ENCODE data around the gene ZNF695. TPM values are rescaled to one million over a fixed set of nuclear protein-coding genes. Genes with fewer than 3 reads are reported as not detected.
A peak's percentile ranks its signal among the peaks of the same experiment; 100 is the strongest.

The ZNF695 gene
- total RNA-seq, 2 donors from 2014 or later: 0.33 to 1.2 TPM

- no peak for ATAC-seq
- Mint-ChIP-seq H3K4me3 (no peak overlapping the region), H3K36me3 (peaks cover 58% of the 10 kb centered on the region), H3K27me3 (no peaks in the 10 kb centered on the region), H3K4me1 (ENCODE audit: low read depth in 2 of 2) (no peaks in the 10 kb centered on the region), H3K27ac (no peak overlapping the region), H3K9me3 (peaks cover 27% of the 10 kb centered on the region)
- no peak for DNase-seq (ENCODE audit: low spot score)
Observed at GRCh38 chr1:246987083-246987690, 20.7 kb downstream of the ZNF695 start.

- H3K27ac Mint-ChIP-seq: no peak overlapping the region
- no peak for ATAC-seq
- no peak for DNase-seq (ENCODE audit: low spot score)
- H3K4me1 Mint-ChIP-seq (ENCODE audit: low read depth in 2 of 2): no peaks in the 10 kb centered on the region
- no peak overlapping the region for H3K4me3 Mint-ChIP-seq
- H3K27me3 Mint-ChIP-seq: peaks cover 3 to 7% of the 10 kb centered on the region in 2 donors
- H3K9me3 Mint-ChIP-seq: peaks cover 9% of the 10 kb centered on the region
- peaks cover 16% of the 10 kb centered on the region for H3K36me3 Mint-ChIP-seq
Observed at GRCh38 chr1:246978785-246979184, 29.1 kb downstream of the ZNF695 start.

- Mint-ChIP-seq H3K27me3 (peaks cover 3 to 7% of the 10 kb centered on the region in 2 donors), H3K4me1 (ENCODE audit: low read depth in 2 of 2) (no peaks in the 10 kb centered on the region), H3K36me3 (peaks cover 14% of the 10 kb centered on the region), H3K27ac (no peak overlapping the region), H3K4me3 (no peak overlapping the region), H3K9me3 (peaks cover 9% of the 10 kb centered on the region)
- ATAC-seq: no peak
- DNase-seq (ENCODE audit: low spot score): no peak
Observed at GRCh38 chr1:246978281-246978680, 29.6 kb downstream of the ZNF695 start.

- Mint-ChIP-seq H3K36me3 (peaks cover 17% of the 10 kb centered on the region), H3K27me3 (peaks cover 3 to 5% of the 10 kb centered on the region in 2 donors), H3K27ac (no peak overlapping the region), H3K4me3 (no peak overlapping the region), H3K4me1 (ENCODE audit: low read depth in 2 of 2) (no peaks in the 10 kb centered on the region), H3K9me3 (peaks cover 12% of the 10 kb centered on the region)
- DNase-seq (ENCODE audit: low spot score): no peak
- no peak for ATAC-seq
Observed at GRCh38 chr1:246971969-246972368, 35.9 kb downstream of the ZNF695 start.

GRCh38 chr1:246971090-246971721 is 36.7 kb downstream of the ZNF695 start:
- DNase-seq (ENCODE audit: low spot score) (peak; percentile 68), ATAC-seq (no peak)
- Mint-ChIP-seq H3K27me3 (no peaks in the 10 kb centered on the region), H3K27ac (no peak overlapping the region), H3K9me3 (peaks cover 10% of the 10 kb centered on the region), H3K4me3 (no peak overlapping the region), H3K36me3 (peaks cover 19% of the 10 kb centered on the region), H3K4me1 (ENCODE audit: low read depth in 2 of 2) (no peaks in the 10 kb centered on the region)

- Mint-ChIP-seq H3K27ac (no peak overlapping the region), H3K36me3 (peaks cover 25% of the 10 kb centered on the region), H3K4me3 (no peak overlapping the region), H3K4me1 (ENCODE audit: low read depth in 2 of 2) (peaks cover 0 to 2% of the 10 kb centered on the region in 2 donors), H3K9me3 (peaks cover 14% of the 10 kb centered on the region), H3K27me3 (no peaks in the 10 kb centered on the region)
- DNase-seq (ENCODE audit: low spot score): no peak
- no peak for ATAC-seq
Observed at GRCh38 chr1:246969621-246970020, 38.2 kb downstream of the ZNF695 start.

GRCh38 chr1:246966502-246966901 is 41.4 kb downstream of the ZNF695 start:
- ATAC-seq (no peak), DNase-seq (ENCODE audit: low spot score) (no peak)
- Mint-ChIP-seq H3K4me3 (no peak overlapping the region), H3K36me3 (peaks cover 32% of the 10 kb centered on the region), H3K4me1 (ENCODE audit: low read depth in 2 of 2) (peaks cover 16 to 17% of the 10 kb centered on the region in 2 donors), H3K27ac (no peak overlapping the region), H3K27me3 (no peaks in the 10 kb centered on the region), H3K9me3 (peaks cover 16% of the 10 kb centered on the region)

GRCh38 chr1:246959944-246960693 is 47.7 kb downstream of the ZNF695 start:
- ATAC-seq (peak in 1 of 2 donors; percentile 5), DNase-seq (ENCODE audit: low spot score) (no peak)
- Mint-ChIP-seq H3K27ac (peak overlapping the region; percentile 93 to 97), H3K36me3 (peaks cover 13% of the 10 kb centered on the region), H3K27me3 (no peaks in the 10 kb centered on the region), H3K9me3 (peaks cover 3% of the 10 kb centered on the region), H3K4me3 (peak overlapping the region; percentile 72), H3K4me1 (ENCODE audit: low read depth in 2 of 2) (peaks cover 35 to 36% of the 10 kb centered on the region in 2 donors)

GRCh38 chr1:246954126-246954525 is 53.7 kb downstream of the ZNF695 start:
- Mint-ChIP-seq H3K36me3 (no peaks in the 10 kb centered on the region), H3K9me3 (no peaks in the 10 kb centered on the region), H3K27me3 (no peaks in the 10 kb centered on the region), H3K27ac (no peak overlapping the region), H3K4me3 (no peak overlapping the region), H3K4me1 (ENCODE audit: low read depth in 2 of 2) (peaks cover 0 to 4% of the 10 kb centered on the region in 2 donors)
- DNase-seq (ENCODE audit: low spot score): no peak
- no peak for ATAC-seq

- Mint-ChIP-seq H3K4me3 (no peak overlapping the region), H3K27me3 (peaks cover 0 to 1% of the 10 kb centered on the region in 2 donors), H3K27ac (no peak overlapping the region), H3K4me1 (ENCODE audit: low read depth in 2 of 2) (no peaks in the 10 kb centered on the region), H3K36me3 (no peaks in the 10 kb centered on the region), H3K9me3 (no peaks in the 10 kb centered on the region)
- no peak for DNase-seq (ENCODE audit: low spot score)
- no peak for ATAC-seq
Observed at GRCh38 chr1:246951413-246951812, 56.4 kb downstream of the ZNF695 start.

- Mint-ChIP-seq H3K36me3 (no peaks in the 10 kb centered on the region), H3K9me3 (no peaks in the 10 kb centered on the region), H3K4me1 (ENCODE audit: low read depth in 2 of 2) (no peaks in the 10 kb centered on the region), H3K27me3 (peaks cover 0 to 9% of the 10 kb centered on the region in 2 donors), H3K27ac (no peak overlapping the region), H3K4me3 (no peak overlapping the region)
- ATAC-seq: no peak
- no peak for DNase-seq (ENCODE audit: low spot score)
Observed at GRCh38 chr1:246949956-246950355, 57.9 kb downstream of the ZNF695 start.

GRCh38 chr1:246947255-246947654 is 60.6 kb downstream of the ZNF695 start:
- Mint-ChIP-seq H3K9me3 (no peaks in the 10 kb centered on the region), H3K4me3 (no peak overlapping the region), H3K27me3 (peaks cover 0 to 9% of the 10 kb centered on the region in 2 donors), H3K36me3 (no peaks in the 10 kb centered on the region), H3K27ac (no peak overlapping the region), H3K4me1 (ENCODE audit: low read depth in 2 of 2) (no peaks in the 10 kb centered on the region)
- DNase-seq (ENCODE audit: low spot score): no peak
- ATAC-seq: no peak

GRCh38 chr1:246946366-246946765 is 61.5 kb downstream of the ZNF695 start:
- Mint-ChIP-seq H3K27me3 (peaks cover 0 to 9% of the 10 kb centered on the region in 2 donors), H3K9me3 (no peaks in the 10 kb centered on the region), H3K27ac (no peak overlapping the region), H3K4me1 (ENCODE audit: low read depth in 2 of 2) (no peaks in the 10 kb centered on the region), H3K36me3 (no peaks in the 10 kb centered on the region), H3K4me3 (no peak overlapping the region)
- ATAC-seq: no peak
- DNase-seq (ENCODE audit: low spot score): no peak

Data from natural killer cell treated with Interleukin-12 subunit alpha and Interleukin-12 subunit beta and Interleukin-15 and Interleukin-18, amount 100 ng/mL, for 72 hours (primary cell).